SK-N-SH (cell line): ENCODE data around the gene GPR183. TPM values are rescaled to one million over a fixed set of nuclear protein-coding genes. Genes with fewer than 3 reads are reported as not detected.

Experiments
- CTCF ChIA-PET: fragments of 300-600, 350-600 bp; formaldehyde crosslinking; extraction: SDS; loops from one replicate; lab custom pipeline; 2021; lab: Yijun Ruan, JAX
- POLR2A ChIA-PET: fragments of 350-600 bp; sonication (Branson Sonifier 250); formaldehyde crosslinking; extraction: SDS; loops from one replicate; lab custom pipeline; 2020; ENCODE audit warnings: antibody characterized with exemption, inconsistent platforms; lab: Yijun Ruan, JAX
- DNase-seq: peaks from one replicate; pipeline ENCODE4 v3.0.0; 2012
- H2AFZ ChIP-seq: fragments of 200-600 bp; sonication (generic); 2 replicates; pipeline ENCODE4 v1.8.1; 2016; ENCODE audit warnings: antibody characterized with exemption, mild to moderate bottlenecking, low read depth
- H3F3A ChIP-seq: fragments of 200-600 bp; sonication (generic); replicated peaks from 2 replicates; pipeline ENCODE3; 2016; ENCODE audit warnings: antibody characterized with exemption, mild to moderate bottlenecking; ENCODE audit not compliant: insufficient read depth
- H3K27ac ChIP-seq, 2 experiments: fragments of 200-500 bp in 1 of 2; fragments of 200-600 bp in 1 of 2; sonication (Bioruptor generic) in 1 of 2; sonication (generic), shearing (Covaris generic) in 1 of 2; 2 replicates each; pipeline versions ENCODE4 v1.5.1 to v1.6.1; 2014 to 2016; ENCODE audit warnings: low read depth in 2 of 2, inconsistent platforms in 1 of 2, low read length in 1 of 2, mild to moderate bottlenecking in 1 of 2, mixed read lengths in 1 of 2
- H3K27me3 ChIP-seq: fragments of 200-600 bp; sonication (generic), shearing (Covaris generic); 2 replicates; pipeline ENCODE4 v1.6.1; 2016; ENCODE audit warnings: mixed run types; ENCODE audit not compliant: insufficient read depth
- H3K36me3 ChIP-seq, 2 experiments: fragments of 200-500 bp in 1 of 2; fragments of 200-600 bp in 1 of 2; sonication (Bioruptor generic) in 1 of 2; sonication (generic) in 1 of 2; replicated peaks in 1 of 2; 2 replicates each; pipeline versions ENCODE3 to v1.5.1; 2014 to 2016; ENCODE audit warnings: low read length in 1 of 2, mild to moderate bottlenecking in 1 of 2; ENCODE audit not compliant: insufficient read depth in 2 of 2, control insufficient read depth in 1 of 2
- H3K4me1 ChIP-seq, 2 experiments: fragments of 200-500 bp in 1 of 2; fragments of 200-600 bp in 1 of 2; sonication (Bioruptor generic) in 1 of 2; sonication (generic), shearing (Covaris generic) in 1 of 2; 2 replicates each; pipeline versions ENCODE4 v1.5.1 to v1.6.1; 2014 to 2016; ENCODE audit warnings: low read depth in 1 of 2, low read length in 1 of 2, mixed run types in 1 of 2; ENCODE audit not compliant: insufficient read depth in 2 of 2, control insufficient read depth in 1 of 2
- H3K4me2 ChIP-seq: fragments of 200-600 bp; sonication (generic), shearing (Covaris generic); 2 replicates; pipeline ENCODE4 v1.6.1; 2017; ENCODE audit warnings: mixed run types
- H3K4me3 ChIP-seq, 2 experiments: fragments of 200-500 bp in 1 of 2; fragments of 200-600 bp in 1 of 2; sonication (Bioruptor generic) in 1 of 2; sonication (generic), shearing (Covaris generic) in 1 of 2; 2 replicates each; pipeline versions ENCODE4 v1.5.1 to v1.8.1; 2014 to 2016; ENCODE audit warnings: low read depth in 2 of 2, inconsistent platforms in 1 of 2, low read length in 1 of 2, mild to moderate bottlenecking in 1 of 2, mixed read lengths in 1 of 2, moderate library complexity in 1 of 2
- H3K79me2 ChIP-seq: fragments of 200-600 bp; sonication (generic); 2 replicates; pipeline ENCODE4 v1.8.1; 2017; ENCODE audit warnings: mild to moderate bottlenecking; ENCODE audit not compliant: insufficient read depth
- H3K9ac ChIP-seq: fragments of 200-600 bp; sonication (generic); 2 replicates; pipeline ENCODE4 v1.6.1; 2017; ENCODE audit warnings: mixed run types
- H3K9me2 ChIP-seq: fragments of 200-600 bp; sonication (generic); 2 replicates; pipeline ENCODE4 v1.6.1; 2017; ENCODE audit warnings: mixed run types
- H3K9me3 ChIP-seq: fragments of 200-600 bp; sonication (generic); 2 replicates; pipeline ENCODE4 v1.6.1; 2017; ENCODE audit warnings: mixed run types, mild to moderate bottlenecking, moderate library complexity
- H4K20me1 ChIP-seq: fragments of 200-600 bp; sonication (generic); 2 replicates; pipeline ENCODE4 v1.6.1; 2017; ENCODE audit warnings: mild to moderate bottlenecking, mixed run types; ENCODE audit not compliant: insufficient read depth
- EP300 ChIP-seq, 2 experiments: IDR thresholded peaks; 2 replicates each; pipeline versions ENCODE4 v1.4.0 to v1.6.1; 2012; ENCODE audit warnings: borderline replicate concordance in 1 of 2, low read depth in 1 of 2, low read length in 1 of 2
- FOXJ3 ChIP-seq: sonication (generic); formaldehyde crosslinking; IDR thresholded peaks from 2 replicates; pipeline ENCODE4 v1.5.1; 2020; ENCODE audit warnings: mild to moderate bottlenecking, missing genetic modification reagents
- GATA2 ChIP-seq: sonication (generic); formaldehyde crosslinking; IDR thresholded peaks from 2 replicates; pipeline ENCODE4 v1.5.0; 2020; ENCODE audit warnings: mild to moderate bottlenecking, missing genetic modification reagents
- JUND ChIP-seq: IDR thresholded peaks from 2 replicates; pipeline ENCODE4 v1.4.0; 2012
- MXI1 ChIP-seq: IDR thresholded peaks from 2 replicates; pipeline ENCODE4 v1.6.1; 2012; ENCODE audit warnings: mild to moderate bottlenecking, low read depth, low read length, improper control_type of control experiment
- NRF1 ChIP-seq: IDR thresholded peaks from 2 replicates; pipeline ENCODE4 v1.6.1; 2012; ENCODE audit warnings: low read depth, mild to moderate bottlenecking, low read length
- SMC3 ChIP-seq: IDR thresholded peaks from 2 replicates; pipeline ENCODE4 v1.6.1; 2012; ENCODE audit warnings: low read depth, low read length, improper control_type of control experiment
- TCF12 ChIP-seq: IDR thresholded peaks from 2 replicates; pipeline ENCODE4 v1.4.0; 2012
- WGBS: methylation state at CpG from one replicate; pipeline ENCODE4 v1.1.6; 2017; ENCODE audit warnings: low lambda C conversion rate; 5-methylcytosine and 5-hydroxymethylcytosine counted together
- polyA plus RNA-seq, 3 experiments: library from polyadenylated mRNA; depleted of rRNA; stranded (reverse); fragments of >200 nt; gene quantifications; 2 replicates each; pipeline ENCODE4 v1.2.3, GENCODE V29; 2012
- TF ChIP-seq, protein P1 (sequence below): IDR thresholded peaks from 2 replicates; pipeline ENCODE4; 2012
- TF ChIP-seq, protein P2 (sequence below): IDR thresholded peaks from 2 replicates; pipeline ENCODE4 v1.4.0; 2012; ENCODE audit warnings: low read depth
- TF ChIP-seq, protein P3 (sequence below): IDR thresholded peaks from 2 replicates; pipeline ENCODE4 v1.4.0; 2012; ENCODE audit warnings: low read depth, borderline replicate concordance
- TF ChIP-seq, protein P4 (sequence below): fragments of 150-350 bp; IDR thresholded peaks from 2 replicates; pipeline ENCODE4 v1.6.1; 2016; ENCODE audit warnings: mild to moderate bottlenecking, low read depth, low read length
- TF ChIP-seq, protein P5 (sequence below): fragments of 150-350 bp; IDR thresholded peaks from 2 replicates; pipeline ENCODE4 v1.6.1; 2017; ENCODE audit warnings: antibody characterized with exemption, low read length, low read depth, borderline replicate concordance
- TF ChIP-seq, protein P6 (sequence below): IDR thresholded peaks from 2 replicates; pipeline ENCODE4 v1.4.0; 2012; ENCODE audit warnings: low read depth, borderline replicate concordance

Gene GPR183
- polyA plus RNA-seq, 1 of the 3 experiments (the other 2 are of a cell fraction): 0.07 TPM

DNA sequence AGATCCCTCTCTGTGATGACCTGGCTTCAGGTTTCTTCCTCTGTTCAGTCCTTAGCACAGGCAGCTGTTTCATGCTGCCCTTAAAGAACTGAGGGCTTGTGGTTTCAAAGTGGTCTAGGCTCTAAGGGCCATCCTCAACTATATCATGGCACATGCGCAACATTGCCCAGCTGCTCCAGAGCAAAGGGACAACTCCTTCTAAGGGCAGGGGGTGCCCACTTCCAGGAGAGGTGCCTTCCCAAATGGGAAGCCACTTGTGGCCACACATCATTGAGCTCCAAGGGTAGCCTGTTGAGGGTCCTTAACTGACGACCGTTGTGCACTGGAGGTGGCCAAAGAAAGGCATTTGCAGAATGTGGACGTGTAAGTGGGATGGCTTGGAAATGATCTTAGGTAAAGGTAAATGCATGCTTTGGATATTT, 7.3 kb downstream of the GPR183 start (continued):
- TF ChIP-seq, protein P1, sequence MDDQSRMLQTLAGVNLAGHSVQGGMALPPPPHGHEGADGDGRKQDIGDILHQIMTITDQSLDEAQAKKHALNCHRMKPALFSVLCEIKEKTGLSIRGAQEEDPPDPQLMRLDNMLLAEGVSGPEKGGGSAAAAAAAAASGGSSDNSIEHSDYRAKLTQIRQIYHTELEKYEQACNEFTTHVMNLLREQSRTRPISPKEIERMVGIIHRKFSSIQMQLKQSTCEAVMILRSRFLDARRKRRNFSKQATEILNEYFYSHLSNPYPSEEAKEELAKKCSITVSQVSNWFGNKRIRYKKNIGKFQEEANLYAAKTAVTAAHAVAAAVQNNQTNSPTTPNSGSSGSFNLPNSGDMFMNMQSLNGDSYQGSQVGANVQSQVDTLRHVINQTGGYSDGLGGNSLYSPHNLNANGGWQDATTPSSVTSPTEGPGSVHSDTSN: no peak
- no peak for TF ChIP-seq GATA2 (CRISPR knock-in tag)
- TF ChIP-seq, protein P2, sequence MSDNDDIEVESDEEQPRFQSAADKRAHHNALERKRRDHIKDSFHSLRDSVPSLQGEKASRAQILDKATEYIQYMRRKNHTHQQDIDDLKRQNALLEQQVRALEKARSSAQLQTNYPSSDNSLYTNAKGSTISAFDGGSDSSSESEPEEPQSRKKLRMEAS: no peak

DNA sequence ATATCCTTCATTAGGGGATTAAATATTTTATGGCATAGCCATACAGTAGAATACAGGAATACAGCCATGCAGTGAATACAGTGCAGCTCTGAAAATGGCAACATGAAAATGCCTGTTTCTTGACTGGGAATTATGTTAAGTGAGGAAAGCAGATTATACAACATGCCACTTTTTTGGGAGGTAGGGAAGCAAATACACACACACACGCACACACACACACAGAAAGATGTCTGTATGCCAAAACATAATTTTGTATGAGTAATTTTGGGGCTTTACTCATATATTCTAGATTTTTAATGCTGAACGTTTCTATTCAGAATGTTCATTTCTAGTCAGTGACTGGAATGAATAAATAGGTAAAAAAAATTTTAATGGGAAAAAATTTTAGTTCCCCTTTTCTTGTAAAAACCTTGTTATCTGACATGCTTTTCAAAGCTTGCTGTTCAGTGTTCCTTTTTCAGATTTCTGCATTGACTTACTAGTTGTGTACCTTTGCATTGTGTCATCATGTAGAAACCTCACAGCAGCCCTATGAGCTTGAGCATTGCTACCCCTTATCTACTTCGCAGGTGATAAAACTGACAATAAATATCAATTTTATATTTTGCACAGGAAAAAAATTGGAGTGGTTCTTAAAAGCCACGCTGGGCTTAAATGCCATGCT, 7.8 kb downstream of the GPR183 start:
- H2AFZ ChIP-seq: no peak overlapping the region
- no peak overlapping the region for H3K9ac ChIP-seq
- TF ChIP-seq, protein P3, sequence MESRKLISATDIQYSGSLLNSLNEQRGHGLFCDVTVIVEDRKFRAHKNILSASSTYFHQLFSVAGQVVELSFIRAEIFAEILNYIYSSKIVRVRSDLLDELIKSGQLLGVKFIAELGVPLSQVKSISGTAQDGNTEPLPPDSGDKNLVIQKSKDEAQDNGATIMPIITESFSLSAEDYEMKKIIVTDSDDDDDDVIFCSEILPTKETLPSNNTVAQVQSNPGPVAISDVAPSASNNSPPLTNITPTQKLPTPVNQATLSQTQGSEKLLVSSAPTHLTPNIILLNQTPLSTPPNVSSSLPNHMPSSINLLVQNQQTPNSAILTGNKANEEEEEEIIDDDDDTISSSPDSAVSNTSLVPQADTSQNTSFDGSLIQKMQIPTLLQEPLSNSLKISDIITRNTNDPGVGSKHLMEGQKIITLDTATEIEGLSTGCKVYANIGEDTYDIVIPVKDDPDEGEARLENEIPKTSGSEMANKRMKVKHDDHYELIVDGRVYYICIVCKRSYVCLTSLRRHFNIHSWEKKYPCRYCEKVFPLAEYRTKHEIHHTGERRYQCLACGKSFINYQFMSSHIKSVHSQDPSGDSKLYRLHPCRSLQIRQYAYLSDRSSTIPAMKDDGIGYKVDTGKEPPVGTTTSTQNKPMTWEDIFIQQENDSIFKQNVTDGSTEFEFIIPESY: no peak
- no peak for TF ChIP-seq EP300 (IDR thresholded peaks at IDR 0.05; ENCODE audit: borderline replicate concordance in 1 of 2, low read depth in 1 of 2, low read length in 1 of 2)
- TF ChIP-seq MXI1: no peak
- no peak for TF ChIP-seq JUND
- TF ChIP-seq, protein P4, sequence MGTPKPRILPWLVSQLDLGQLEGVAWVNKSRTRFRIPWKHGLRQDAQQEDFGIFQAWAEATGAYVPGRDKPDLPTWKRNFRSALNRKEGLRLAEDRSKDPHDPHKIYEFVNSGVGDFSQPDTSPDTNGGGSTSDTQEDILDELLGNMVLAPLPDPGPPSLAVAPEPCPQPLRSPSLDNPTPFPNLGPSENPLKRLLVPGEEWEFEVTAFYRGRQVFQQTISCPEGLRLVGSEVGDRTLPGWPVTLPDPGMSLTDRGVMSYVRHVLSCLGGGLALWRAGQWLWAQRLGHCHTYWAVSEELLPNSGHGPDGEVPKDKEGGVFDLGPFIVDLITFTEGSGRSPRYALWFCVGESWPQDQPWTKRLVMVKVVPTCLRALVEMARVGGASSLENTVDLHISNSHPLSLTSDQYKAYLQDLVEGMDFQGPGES: no peak
- no peak for TF ChIP-seq TCF12
- TF ChIP-seq, protein P1: no peak
- TF ChIP-seq, protein P5, sequence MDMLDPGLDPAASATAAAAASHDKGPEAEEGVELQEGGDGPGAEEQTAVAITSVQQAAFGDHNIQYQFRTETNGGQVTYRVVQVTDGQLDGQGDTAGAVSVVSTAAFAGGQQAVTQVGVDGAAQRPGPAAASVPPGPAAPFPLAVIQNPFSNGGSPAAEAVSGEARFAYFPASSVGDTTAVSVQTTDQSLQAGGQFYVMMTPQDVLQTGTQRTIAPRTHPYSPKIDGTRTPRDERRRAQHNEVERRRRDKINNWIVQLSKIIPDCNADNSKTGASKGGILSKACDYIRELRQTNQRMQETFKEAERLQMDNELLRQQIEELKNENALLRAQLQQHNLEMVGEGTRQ: no peak
- no peak for TF ChIP-seq GATA2 (CRISPR knock-in tag)
- TF ChIP-seq SMC3: no peak
- TF ChIP-seq, protein P6, sequence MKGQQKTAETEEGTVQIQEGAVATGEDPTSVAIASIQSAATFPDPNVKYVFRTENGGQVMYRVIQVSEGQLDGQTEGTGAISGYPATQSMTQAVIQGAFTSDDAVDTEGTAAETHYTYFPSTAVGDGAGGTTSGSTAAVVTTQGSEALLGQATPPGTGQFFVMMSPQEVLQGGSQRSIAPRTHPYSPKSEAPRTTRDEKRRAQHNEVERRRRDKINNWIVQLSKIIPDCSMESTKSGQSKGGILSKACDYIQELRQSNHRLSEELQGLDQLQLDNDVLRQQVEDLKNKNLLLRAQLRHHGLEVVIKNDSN: no peak
- no peak for TF ChIP-seq NRF1
- no peak for TF ChIP-seq FOXJ3 (CRISPR knock-in tag)
- TF ChIP-seq, all 33 proteins: peak for 0
- 87% methylated on average over 4 of the region's 4 CpGs for WGBS
- Histone ChIP-seq H3K36me3 (peaks cover 4 to 5% of the 10 kb centered on the region in 2 experiments), H3K4me2 (no peak overlapping the region), H3K79me2 (no peaks in the 10 kb centered on the region), H4K20me1 (no peaks in the 10 kb centered on the region), H3K9me3 (no peaks in the 10 kb centered on the region), H3K4me3 (no peak overlapping the region), H3K4me1 (peaks cover 5 to 11% of the 10 kb centered on the region in 2 experiments; a peak in 2 of 4 replicates), H3F3A (no peaks in the 10 kb centered on the region), H3K27me3 (no peaks in the 10 kb centered on the region), H3K9me2 (no peaks in the 10 kb centered on the region), H3K27ac (no peak overlapping the region)
- DNase-seq: no peak
- ChIA-PET POLR2A (no interaction called here), CTCF (interaction anchor here (1.0 to 2.6 kb wide), 6 partner anchors 10 to 123 kb away, joined by 3 to 9 read pairs (median 5); no protein-coding TSS in a partner anchor)
